Upper lobe of left lung (tissue), 4 donors: ENCODE results near the gene ZNF593OS.

Source experiments
- CTCF ChIP-seq, 6 experiments: fragments of 450-650 bp in 4 of 6; fragments of 200-600 bp in 2 of 6; sonication (generic) in 2 of 6; IDR thresholded peaks; one replicate each; pipeline ENCODE4 v1.5.1; 2016 to 2019; ENCODE audit warnings: antibody characterized with exemption in 6 of 6
- POLR2A ChIP-seq, 4 donors: fragments of 450-650 bp; IDR thresholded peaks; one replicate each; pipeline ENCODE4 v1.5.1; 2016 to 2017; ENCODE audit warnings: antibody characterized with exemption in 4 of 4, mild to moderate bottlenecking in 2 of 4
- POLR2AphosphoS5 ChIP-seq, 2 donors: sonication (generic); formaldehyde crosslinking; IDR thresholded peaks; one replicate each; pipeline ENCODE4 v1.5.1; 2017; ENCODE audit warnings: antibody characterized with exemption in 2 of 2

- TF ChIP-seq CTCF (IDR thresholded peaks at IDR 0.05) = no peak
- TF ChIP-seq POLR2A (IDR thresholded peaks at IDR 0.05) = no peak
- TF ChIP-seq POLR2AphosphoS5 (IDR thresholded peaks at IDR 0.05) = no peak
Observed at GRCh38 chr1:26130695-26131094, 40.9 kb downstream of the ZNF593OS start.
